GM13977 (cell line): ENCODE data around the gene KANSL1L.

Source experiments
- DNase-seq: peaks from one replicate; pipeline ENCODE4 v3.0.0; 2012; ENCODE audit warnings: low spot score
- in situ Hi-C: fragments of 300-500 bp; cut with MboI; formaldehyde crosslinking; loops from one replicate; pipeline ENCODE4 v1.12.0; 2022; ENCODE audit warnings: low sequenced_read_pairs, low pct_unique_long_range_greater_than_20kb, mixed read lengths, inconsistent platforms; ENCODE audit not compliant: unreplicated experiment
- TF ChIP-seq, protein P1 (sequence below): IDR thresholded peaks from 2 replicates; pipeline ENCODE4 v1.5.1; 2012; ENCODE audit warnings: mild to moderate bottlenecking, control low read depth; ENCODE audit not compliant: insufficient read depth; ENCODE audit errors: extremely low read depth, missing control alignments

The KANSL1L gene

DNA sequence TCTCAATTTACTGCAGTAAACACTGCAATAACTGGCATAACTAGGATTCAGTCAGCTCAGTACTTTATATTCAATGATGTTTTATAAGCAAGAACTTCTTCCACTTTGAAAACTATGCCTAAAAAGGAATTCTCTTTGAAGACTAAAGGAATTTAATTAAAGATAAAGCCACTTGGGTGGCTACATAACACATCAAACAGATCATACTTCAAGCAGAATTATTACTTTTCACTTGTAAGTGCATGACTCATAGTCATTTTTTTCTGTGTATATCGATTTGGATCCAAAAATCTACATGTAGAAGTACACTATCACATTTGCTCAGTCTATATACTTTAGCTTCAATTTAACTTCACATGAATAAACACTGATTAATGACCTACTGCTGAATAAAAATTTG is 4.0 kb downstream of the KANSL1L start:
- TF ChIP-seq, protein P1, sequence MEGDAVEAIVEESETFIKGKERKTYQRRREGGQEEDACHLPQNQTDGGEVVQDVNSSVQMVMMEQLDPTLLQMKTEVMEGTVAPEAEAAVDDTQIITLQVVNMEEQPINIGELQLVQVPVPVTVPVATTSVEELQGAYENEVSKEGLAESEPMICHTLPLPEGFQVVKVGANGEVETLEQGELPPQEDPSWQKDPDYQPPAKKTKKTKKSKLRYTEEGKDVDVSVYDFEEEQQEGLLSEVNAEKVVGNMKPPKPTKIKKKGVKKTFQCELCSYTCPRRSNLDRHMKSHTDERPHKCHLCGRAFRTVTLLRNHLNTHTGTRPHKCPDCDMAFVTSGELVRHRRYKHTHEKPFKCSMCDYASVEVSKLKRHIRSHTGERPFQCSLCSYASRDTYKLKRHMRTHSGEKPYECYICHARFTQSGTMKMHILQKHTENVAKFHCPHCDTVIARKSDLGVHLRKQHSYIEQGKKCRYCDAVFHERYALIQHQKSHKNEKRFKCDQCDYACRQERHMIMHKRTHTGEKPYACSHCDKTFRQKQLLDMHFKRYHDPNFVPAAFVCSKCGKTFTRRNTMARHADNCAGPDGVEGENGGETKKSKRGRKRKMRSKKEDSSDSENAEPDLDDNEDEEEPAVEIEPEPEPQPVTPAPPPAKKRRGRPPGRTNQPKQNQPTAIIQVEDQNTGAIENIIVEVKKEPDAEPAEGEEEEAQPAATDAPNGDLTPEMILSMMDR, result no peak
- no peak for DNase-seq
- in situ Hi-C loops, result no loop called here

DNA sequence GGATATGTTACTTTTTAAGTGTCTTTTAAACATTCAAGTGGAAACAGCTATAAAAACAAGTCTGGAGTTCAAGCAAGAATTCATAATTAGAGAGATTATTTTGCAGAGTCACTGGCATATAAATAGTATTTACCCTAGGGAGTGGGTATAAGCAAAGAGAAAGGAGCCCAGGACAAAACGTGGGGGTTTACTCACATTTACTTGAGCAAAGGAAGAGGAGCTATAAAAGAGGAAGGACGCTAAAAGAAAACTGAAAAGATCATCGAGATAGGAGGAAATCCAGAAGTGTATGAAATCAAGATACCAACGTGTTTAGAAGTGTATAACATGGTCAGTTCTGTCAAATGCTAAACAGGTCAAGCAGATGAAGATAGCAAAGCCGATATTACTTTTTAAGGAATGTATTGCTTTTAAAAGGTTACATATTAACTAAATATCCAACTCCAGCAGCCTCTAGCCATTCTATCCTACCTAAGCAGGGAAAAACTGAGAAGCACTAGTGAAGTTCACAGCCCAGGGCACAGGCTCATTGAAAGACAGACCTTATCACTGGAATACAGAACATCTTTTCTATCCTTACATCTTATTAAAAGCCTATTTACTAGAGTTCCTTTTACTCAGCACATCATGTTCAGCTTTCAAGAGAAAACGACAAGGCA is 8.6 kb downstream of the KANSL1L start:
- in situ Hi-C loops, result no loop called here
- no peak for DNase-seq
- TF ChIP-seq, protein P1, result no peak

DNA sequence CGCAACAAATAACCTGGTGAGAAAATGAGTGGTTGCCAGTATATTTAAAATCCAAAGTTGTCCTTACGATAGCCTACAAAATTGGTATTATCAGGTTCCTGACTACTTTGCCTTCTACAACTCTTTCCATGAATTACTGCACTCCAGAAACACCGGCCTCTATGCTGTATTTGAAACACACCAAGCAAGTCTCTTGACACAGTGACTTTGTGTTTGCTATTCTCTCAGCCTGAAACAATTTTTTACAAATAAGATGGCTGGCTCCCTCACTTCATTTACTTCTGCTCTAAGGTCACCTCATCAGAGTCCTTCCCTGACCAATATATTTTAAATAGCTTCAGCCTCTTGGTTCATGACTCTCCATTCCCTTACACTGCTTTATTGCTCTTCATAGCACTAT is 12.2 kb downstream of the KANSL1L start:
- in situ Hi-C loops, result no loop called here
- TF ChIP-seq, protein P1, result no peak
- no peak for DNase-seq

DNA sequence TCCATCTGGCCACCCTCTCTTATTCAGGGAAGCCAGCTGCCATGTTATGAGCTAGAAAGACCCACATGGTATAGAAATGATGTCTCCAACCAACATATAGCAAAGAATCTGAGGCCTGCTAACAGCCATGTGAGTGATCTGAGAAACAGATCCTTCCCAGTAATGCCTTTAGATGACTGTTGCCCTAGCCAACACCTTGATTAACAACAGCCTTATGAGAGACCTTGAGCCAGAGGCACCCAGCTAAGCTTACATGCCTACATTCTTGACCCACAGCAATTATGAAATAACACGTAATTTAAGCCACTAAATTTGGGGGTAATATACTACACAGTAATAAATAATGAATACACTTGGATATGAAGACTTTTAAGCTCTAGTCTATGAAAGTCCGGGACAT is 13.0 kb downstream of the KANSL1L start:
- TF ChIP-seq, protein P1, result no peak
- in situ Hi-C loops, result no loop called here
- no peak for DNase-seq

DNA sequence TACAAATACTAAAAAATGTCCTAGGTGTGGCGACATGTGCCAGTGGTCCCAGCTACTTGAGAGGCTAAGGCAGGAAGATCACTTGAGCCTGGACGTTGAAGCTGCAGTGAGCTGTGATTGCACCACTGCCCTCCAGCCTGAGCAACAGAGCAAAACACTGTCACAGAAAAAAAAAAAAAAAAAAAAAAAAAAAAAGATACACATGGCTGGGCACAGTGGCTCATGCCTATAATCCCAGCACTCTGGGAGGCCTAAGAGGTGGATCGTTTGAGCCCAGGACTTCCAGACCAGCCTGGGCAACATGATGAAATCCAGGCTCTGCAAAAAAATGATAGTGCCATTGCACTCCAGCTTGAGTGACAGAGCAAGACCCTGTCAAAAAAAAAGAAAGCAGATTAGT is 13.7 kb downstream of the KANSL1L start:
- no peak for DNase-seq
- in situ Hi-C loops, result no loop called here

DNA sequence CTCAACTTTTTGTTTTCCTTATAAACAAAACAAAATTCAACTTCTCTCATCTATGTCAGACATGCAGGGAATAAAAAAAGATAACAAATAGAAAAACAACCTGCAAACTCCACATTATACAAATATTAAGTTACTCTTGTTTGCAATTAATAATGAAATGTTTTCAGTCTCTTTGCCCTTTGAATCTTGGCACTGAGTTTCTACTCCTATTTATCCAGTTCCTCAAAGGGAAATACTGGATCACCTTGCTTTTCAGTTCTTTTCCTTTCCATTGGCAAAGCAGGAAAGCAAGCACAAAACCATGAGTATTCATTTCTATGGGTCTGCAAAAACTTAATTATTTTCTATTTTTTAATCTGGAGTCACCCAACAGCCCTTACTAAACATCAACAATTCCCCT is 23.6 kb downstream of the KANSL1L start:
- in situ Hi-C loops, result no loop called here
- no peak for DNase-seq

More for the DNA sequence above, 13.7 kb downstream of the KANSL1L start:
- TF ChIP-seq, protein P1, result no peak

More for the DNA sequence above, 23.6 kb downstream of the KANSL1L start:
- TF ChIP-seq, protein P1, result no peak
